Skeletal muscle tissue (tissue), 4 donors: Measurements from ENCODE around the gene LCAT. TPM values are rescaled to one million over a fixed set of nuclear protein-coding genes. Genes with fewer than 3 reads are reported as not detected.
"Not testable (repeated sequence)": the region's sequence is repeated elsewhere in the genome, so short reads cannot be mapped to it uniquely, and the experiment has no call there.

Experiments
- H3K27ac ChIP-seq: one replicate; pipeline ENCODE4 v1.7.0; 2013; ENCODE audit warnings: mild to moderate bottlenecking, low read depth, low read length, inconsistent platforms
- H3K27me3 ChIP-seq, 3 donors: one replicate each; pipeline ENCODE4 v1.7.0; 2013; ENCODE audit warnings: low read length in 3 of 3; ENCODE audit not compliant: control insufficient read depth in 3 of 3, insufficient read depth in 3 of 3
- H3K36me3 ChIP-seq, 3 donors: one replicate each; pipeline ENCODE4 v1.7.0; 2013; ENCODE audit warnings: low read length in 3 of 3; ENCODE audit not compliant: control insufficient read depth in 3 of 3, insufficient read depth in 3 of 3
- H3K4me1 ChIP-seq, 3 donors: one replicate each; pipeline ENCODE4 v1.7.0; 2013; ENCODE audit warnings: low read length in 3 of 3, mild to moderate bottlenecking in 3 of 3; ENCODE audit not compliant: control insufficient read depth in 3 of 3, insufficient read depth in 3 of 3
- H3K4me3 ChIP-seq, 3 donors: one replicate each; pipeline ENCODE4 v1.7.0; 2013; ENCODE audit warnings: low read length in 3 of 3
- H3K9ac ChIP-seq, 3 donors: one replicate each; pipeline ENCODE4 v1.7.0; 2013; ENCODE audit warnings: low read length in 3 of 3, mild to moderate bottlenecking in 3 of 3, moderate library complexity in 2 of 3, low read depth in 1 of 3
- H3K9me3 ChIP-seq, 3 donors: one replicate each; pipeline ENCODE4 v1.7.0; 2013; ENCODE audit warnings: low read length in 3 of 3; ENCODE audit not compliant: control insufficient read depth in 3 of 3
- total RNA-seq: library from RNA; depleted of rRNA; stranded (reverse); fragments of >200 nt; gene quantifications from one replicate; pipeline ENCODE4 v1.2.3, GENCODE V29; 2014
- donor health status: Osteomylitis.

LCAT gene
- total RNA-seq, 1 donor from 2014 or later = 4.2 TPM

DNA sequence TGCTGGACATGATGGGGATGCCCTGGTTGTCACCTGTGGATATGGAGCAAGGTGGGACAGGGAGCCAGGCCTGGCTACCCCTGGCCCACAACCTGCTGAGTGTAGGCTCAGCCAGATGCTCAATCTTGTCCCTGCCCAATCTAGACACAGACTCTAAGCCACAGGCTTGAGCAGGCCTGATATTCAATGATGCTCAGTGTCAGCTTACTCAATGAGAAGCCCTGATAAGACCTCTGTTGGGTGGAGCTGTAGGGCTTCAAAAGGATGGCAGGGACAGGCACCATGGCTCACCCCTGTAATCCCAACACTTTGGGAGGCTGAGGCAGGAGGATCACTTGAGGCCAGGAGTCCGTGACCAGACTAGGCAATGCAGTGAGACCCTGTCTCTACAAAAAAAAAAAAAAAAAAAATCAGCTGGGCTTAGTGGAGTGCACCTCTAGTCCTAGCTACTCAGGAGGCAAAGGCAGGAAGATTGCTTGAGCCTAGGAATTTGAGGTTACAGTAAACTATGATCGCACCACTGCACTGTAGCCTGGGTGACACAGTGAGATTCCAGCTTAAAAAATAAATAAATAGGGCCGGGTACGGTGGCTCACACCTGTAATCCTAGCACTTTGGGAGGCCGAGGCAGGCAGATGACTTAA lies 3.4 kb downstream of the LCAT start:
- no peaks in the 10 kb centered on the region for H3K27me3 ChIP-seq
- H3K9ac ChIP-seq = no peak overlapping the region
- H3K9me3 ChIP-seq = no peaks in the 10 kb centered on the region
- H3K4me1 ChIP-seq = peaks cover 39 to 49% (median 44%) of the 10 kb centered on the region in 3 donors
- H3K27ac ChIP-seq = no peak overlapping the region
- H3K36me3 ChIP-seq = peaks cover 24 to 50% (median 31%) of the 10 kb centered on the region in 3 donors
- no peak overlapping the region for H3K4me3 ChIP-seq

DNA sequence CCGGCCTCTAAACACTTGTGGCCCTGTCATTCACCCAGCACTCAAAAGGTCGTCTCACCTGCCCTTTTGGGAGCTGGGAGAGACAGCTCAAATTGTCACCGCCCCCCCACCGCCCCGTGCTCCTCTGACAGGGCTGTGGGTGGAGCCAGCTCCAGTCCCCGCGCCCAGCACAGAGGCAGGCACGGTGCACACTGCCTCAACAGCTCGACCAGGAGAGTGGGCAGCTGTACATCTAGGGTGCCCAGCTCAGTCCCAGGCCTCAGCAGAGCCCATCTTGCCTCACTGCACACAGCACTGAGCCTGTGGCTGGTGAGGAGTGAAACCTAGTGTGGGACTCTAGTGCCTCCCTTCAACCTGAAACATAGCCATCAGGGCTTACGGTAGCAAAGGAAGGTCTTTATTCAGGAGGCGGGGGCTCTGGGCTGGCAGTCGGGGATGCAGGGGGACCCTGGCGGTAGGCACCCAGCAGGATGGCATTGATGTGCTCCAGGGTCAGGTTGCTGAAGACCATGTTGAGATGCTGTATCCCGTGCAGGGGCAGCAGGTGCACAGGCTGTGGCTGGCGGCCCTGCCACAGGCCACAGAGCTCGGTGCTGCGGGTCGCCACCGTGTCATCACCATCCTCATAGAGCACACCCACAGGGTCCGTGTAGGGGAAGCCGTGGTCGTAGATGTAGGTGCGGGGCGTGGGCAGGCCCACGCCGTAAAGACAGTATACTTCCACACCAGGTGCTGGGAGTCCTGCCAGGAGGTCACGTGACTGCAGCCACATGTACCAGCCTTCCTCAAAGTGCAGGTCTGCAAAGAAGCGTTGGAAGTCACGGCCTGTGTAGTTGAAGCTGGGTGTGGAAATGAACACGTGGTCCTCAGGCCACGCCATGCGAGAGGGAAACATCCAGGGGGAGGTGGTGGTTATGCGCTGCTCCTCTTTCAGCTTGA lies 4.1 kb downstream of the LCAT start:
- H3K27me3 ChIP-seq = no peaks in the 10 kb centered on the region
- no peak overlapping the region for H3K4me3 ChIP-seq
- no peak overlapping the region for H3K27ac ChIP-seq
- peaks cover 40 to 49% (median 43%) of the 10 kb centered on the region in 3 donors for H3K4me1 ChIP-seq
- H3K36me3 ChIP-seq = peaks cover 16 to 42% (median 23%) of the 10 kb centered on the region in 3 donors
- H3K9ac ChIP-seq = peak overlapping the region in 2 of 3 donors; percentile 10 to 45
- H3K9me3 ChIP-seq = no peaks in the 10 kb centered on the region

DNA sequence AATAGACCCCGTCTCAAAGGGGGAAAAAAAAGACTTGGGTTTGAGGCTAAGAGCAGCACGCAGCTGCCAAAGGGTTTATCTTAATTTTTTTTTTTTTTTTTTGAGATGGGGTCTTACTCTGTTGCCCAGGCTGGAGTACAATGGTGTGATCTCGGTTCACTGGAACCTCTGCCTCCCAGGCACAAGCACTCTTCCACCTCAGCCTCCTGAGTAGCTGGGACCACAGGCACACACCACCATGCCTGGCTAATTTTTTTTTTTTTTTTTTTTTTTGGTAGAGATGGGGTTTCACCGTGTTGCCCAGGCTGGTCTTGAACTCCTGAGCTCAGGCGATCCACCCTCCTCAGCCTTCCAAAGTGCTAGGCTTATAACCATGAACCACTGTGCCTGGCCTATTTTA lies 6.2 kb downstream of the LCAT start:
- not testable (repeated sequence) for H3K27ac ChIP-seq, H3K9me3 ChIP-seq, H3K27me3 ChIP-seq, H3K4me3 ChIP-seq, H3K9ac ChIP-seq
- Histone ChIP-seq H3K4me1 (peaks cover 31 to 42% (median 38%) of the 10 kb centered on the region in 3 donors), H3K36me3 (peaks cover 15 to 28% (median 17%) of the 10 kb centered on the region in 3 donors)

DNA sequence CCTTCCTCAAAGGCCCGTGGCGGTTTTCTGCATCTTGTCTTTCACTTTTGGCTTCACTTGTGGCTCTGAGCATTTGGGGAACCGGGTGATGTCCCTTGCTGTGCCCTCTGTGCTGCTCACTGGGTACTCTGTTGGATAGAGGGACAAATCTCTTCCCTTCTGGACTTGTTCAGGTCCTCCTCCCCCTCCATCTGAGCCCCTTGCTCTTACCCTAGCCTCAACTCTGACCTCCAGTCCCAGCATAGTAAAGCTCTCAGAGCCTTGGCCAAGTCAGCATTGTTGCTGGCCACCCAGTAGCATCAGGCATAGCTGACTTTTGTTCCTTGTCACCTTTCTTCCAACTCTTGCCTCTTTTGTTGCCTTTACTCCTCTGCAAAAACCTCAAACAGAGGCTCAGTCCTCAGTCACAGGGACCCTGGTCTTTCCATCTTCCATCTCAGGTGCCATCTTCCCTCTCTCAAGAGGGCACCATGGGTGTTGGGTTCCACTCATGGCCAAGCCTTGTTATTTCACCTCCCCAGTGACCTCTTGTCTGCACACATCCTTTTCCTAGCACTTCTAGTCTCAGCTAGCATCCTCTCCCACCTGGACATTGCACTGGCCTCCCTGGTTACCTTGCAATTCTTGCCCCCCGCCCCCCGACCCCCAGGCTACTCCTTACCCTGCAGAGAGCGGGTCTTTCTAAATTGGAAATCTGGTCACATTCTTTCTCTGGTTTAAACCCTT lies 6.9 kb downstream of the LCAT start:
- Histone ChIP-seq H3K9me3 (no peaks in the 10 kb centered on the region), H3K27me3 (no peaks in the 10 kb centered on the region), H3K9ac (peak overlapping the region; percentile 94), H3K27ac (peak overlapping the region; percentile 88), H3K4me3 (peak overlapping the region; percentile 92 to 100 (median 99)), H3K4me1 (peaks cover 28 to 40% (median 38%) of the 10 kb centered on the region in 3 donors), H3K36me3 (peaks cover 15 to 24% (median 16%) of the 10 kb centered on the region in 3 donors)

- Histone ChIP-seq H3K4me1 (peaks cover 28 to 40% (median 36%) of the 10 kb centered on the region in 3 donors), H3K27me3 (no peaks in the 10 kb centered on the region), H3K27ac (peak within 1 kb of the TSS; percentile 88), H3K9me3 (no peaks in the 10 kb centered on the region), H3K4me3 (peak within 1 kb of the TSS; percentile 92 to 100 (median 99)), H3K36me3 (peaks cover 15 to 20% (median 18%) of the 10 kb centered on the region in 3 donors), H3K9ac (peak within 1 kb of the TSS; percentile 94)
These were observed 7.6 kb downstream of the LCAT start, which contains the start of gene PSMB10 for GRCh38 chr16:67936124-67936879. PSMB10 (minus strand) TSS chr16:67936850; CDS start chr16:67936749, 101 bp downstream.

GRCh38 chr16:67935402-67936123 lies 8.4 kb downstream of the LCAT start:
- Histone ChIP-seq H3K4me3 (peak overlapping the region; percentile 92 to 100 (median 99)), H3K27me3 (no peaks in the 10 kb centered on the region), H3K27ac (peak overlapping the region; percentile 88), H3K36me3 (peaks cover 17 to 26% (median 25%) of the 10 kb centered on the region in 3 donors), H3K9me3 (no peaks in the 10 kb centered on the region), H3K9ac (peak overlapping the region; percentile 94), H3K4me1 (peaks cover 28 to 40% (median 36%) of the 10 kb centered on the region in 3 donors)

- peak overlapping the region; percentile 92 to 100 (median 99) for H3K4me3 ChIP-seq
- H3K9me3 ChIP-seq = no peaks in the 10 kb centered on the region
- peaks cover 13 to 26% (median 25%) of the 10 kb centered on the region in 3 donors for H3K36me3 ChIP-seq
- peaks cover 25 to 36% (median 32%) of the 10 kb centered on the region in 3 donors for H3K4me1 ChIP-seq
- H3K27me3 ChIP-seq = no peaks in the 10 kb centered on the region
- peak overlapping the region; percentile 94 for H3K9ac ChIP-seq
- H3K27ac ChIP-seq = peak overlapping the region; percentile 88
These were observed 8.9 kb downstream of the LCAT start for GRCh38 chr16:67935101-67935401.

- Histone ChIP-seq H3K9ac (peak overlapping the region; percentile 94), H3K36me3 (peaks cover 12 to 29% (median 24%) of the 10 kb centered on the region in 3 donors), H3K4me3 (peak overlapping the region; percentile 92 to 100 (median 99)), H3K9me3 (no peaks in the 10 kb centered on the region), H3K27ac (peak overlapping the region; percentile 88), H3K4me1 (peaks cover 24 to 31% (median 27%) of the 10 kb centered on the region in 3 donors), H3K27me3 (no peaks in the 10 kb centered on the region)
These were observed 9.4 kb downstream of the LCAT start for GRCh38 chr16:67934306-67935100.
